Skeletal muscle tissue (tissue), 4 donors: Measurements from ENCODE around the gene PDX1. TPM values are rescaled to one million over a fixed set of nuclear protein-coding genes. Genes with fewer than 3 reads are reported as not detected.

Source experiments
- H3K27ac ChIP-seq: one replicate; pipeline ENCODE4 v1.7.0; 2013; ENCODE audit warnings: mild to moderate bottlenecking, low read depth, low read length, inconsistent platforms
- H3K27me3 ChIP-seq, 3 donors: one replicate each; pipeline ENCODE4 v1.7.0; 2013; ENCODE audit warnings: low read length in 3 of 3; ENCODE audit not compliant: control insufficient read depth in 3 of 3, insufficient read depth in 3 of 3
- H3K36me3 ChIP-seq, 3 donors: one replicate each; pipeline ENCODE4 v1.7.0; 2013; ENCODE audit warnings: low read length in 3 of 3; ENCODE audit not compliant: control insufficient read depth in 3 of 3, insufficient read depth in 3 of 3
- H3K4me1 ChIP-seq, 3 donors: one replicate each; pipeline ENCODE4 v1.7.0; 2013; ENCODE audit warnings: low read length in 3 of 3, mild to moderate bottlenecking in 3 of 3; ENCODE audit not compliant: control insufficient read depth in 3 of 3, insufficient read depth in 3 of 3
- H3K4me3 ChIP-seq, 3 donors: one replicate each; pipeline ENCODE4 v1.7.0; 2013; ENCODE audit warnings: low read length in 3 of 3
- H3K9ac ChIP-seq, 3 donors: one replicate each; pipeline ENCODE4 v1.7.0; 2013; ENCODE audit warnings: low read length in 3 of 3, mild to moderate bottlenecking in 3 of 3, moderate library complexity in 2 of 3, low read depth in 1 of 3
- H3K9me3 ChIP-seq, 3 donors: one replicate each; pipeline ENCODE4 v1.7.0; 2013; ENCODE audit warnings: low read length in 3 of 3; ENCODE audit not compliant: control insufficient read depth in 3 of 3
- total RNA-seq: library from RNA; depleted of rRNA; stranded (reverse); fragments of >200 nt; gene quantifications from one replicate; pipeline ENCODE4 v1.2.3, GENCODE V29; 2014
- donor health status: Osteomylitis.

PDX1 gene
- total RNA-seq = not detected

DNA sequence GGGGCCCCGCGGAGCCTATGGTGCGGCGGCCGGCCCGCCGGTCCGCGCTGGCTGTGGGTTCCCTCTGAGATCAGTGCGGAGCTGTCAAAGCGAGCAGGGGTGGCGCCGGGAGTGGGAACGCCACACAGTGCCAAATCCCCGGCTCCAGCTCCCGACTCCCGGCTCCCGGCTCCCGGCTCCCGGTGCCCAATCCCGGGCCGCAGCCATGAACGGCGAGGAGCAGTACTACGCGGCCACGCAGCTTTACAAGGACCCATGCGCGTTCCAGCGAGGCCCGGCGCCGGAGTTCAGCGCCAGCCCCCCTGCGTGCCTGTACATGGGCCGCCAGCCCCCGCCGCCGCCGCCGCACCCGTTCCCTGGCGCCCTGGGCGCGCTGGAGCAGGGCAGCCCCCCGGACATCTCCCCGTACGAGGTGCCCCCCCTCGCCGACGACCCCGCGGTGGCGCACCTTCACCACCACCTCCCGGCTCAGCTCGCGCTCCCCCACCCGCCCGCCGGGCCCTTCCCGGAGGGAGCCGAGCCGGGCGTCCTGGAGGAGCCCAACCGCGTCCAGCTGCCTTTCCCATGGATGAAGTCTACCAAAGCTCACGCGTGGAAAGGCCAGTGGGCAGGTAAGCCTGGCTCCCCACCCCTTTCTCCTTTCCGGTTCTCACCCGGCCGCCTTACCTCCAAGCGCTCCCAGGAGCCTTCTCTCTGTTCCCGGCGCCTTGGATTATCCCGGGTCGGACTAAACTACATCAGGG lies at the start of gene PDX1:
TSS of gene PDX1 (plus strand) at position 67 of the 743 bp plus-strand sequence. CDS start at position 206, 139 bp downstream.
- Histone ChIP-seq H3K9ac (peak within 1 kb of the TSS in 1 of 3 donors; percentile 8), H3K9me3 (peaks cover 0 to 2% (median 0%) of the 10 kb centered on the region in 3 donors), H3K36me3 (no peaks in the 10 kb centered on the region), H3K27ac (no peak within 1 kb of the TSS), H3K4me3 (peak within 1 kb of the TSS; percentile 45 to 67 (median 65)), H3K4me1 (peaks cover 16 to 40% (median 20%) of the 10 kb centered on the region in 3 donors), H3K27me3 (peaks cover 93 to 98% (median 97%) of the 10 kb centered on the region in 3 donors)

DNA sequence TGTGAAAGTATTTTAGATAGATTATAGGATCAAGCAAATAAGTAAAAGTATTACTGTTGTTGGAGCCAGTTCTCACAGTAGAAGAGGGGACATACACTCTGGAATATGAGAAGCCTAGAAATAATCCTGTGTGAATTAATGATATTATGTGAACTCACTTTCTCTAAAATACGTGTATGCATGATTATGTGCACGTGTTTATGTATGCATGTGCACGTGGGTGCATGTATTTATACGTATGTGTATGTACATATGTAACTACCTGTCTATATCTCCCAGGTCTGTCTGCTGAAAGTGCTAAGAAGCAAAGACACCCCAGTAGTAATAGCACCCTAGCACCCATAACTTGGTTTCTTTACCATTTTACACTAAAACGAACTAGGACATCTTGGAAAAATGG lies 41.5 kb upstream of the PDX1 start:
- Histone ChIP-seq H3K4me3 (no peak overlapping the region), H3K9me3 (no peaks in the 10 kb centered on the region), H3K4me1 (no peaks in the 10 kb centered on the region), H3K27ac (no peak overlapping the region), H3K36me3 (no peaks in the 10 kb centered on the region), H3K27me3 (peaks cover 6 to 22% (median 11%) of the 10 kb centered on the region in 3 donors), H3K9ac (no peak overlapping the region)

DNA sequence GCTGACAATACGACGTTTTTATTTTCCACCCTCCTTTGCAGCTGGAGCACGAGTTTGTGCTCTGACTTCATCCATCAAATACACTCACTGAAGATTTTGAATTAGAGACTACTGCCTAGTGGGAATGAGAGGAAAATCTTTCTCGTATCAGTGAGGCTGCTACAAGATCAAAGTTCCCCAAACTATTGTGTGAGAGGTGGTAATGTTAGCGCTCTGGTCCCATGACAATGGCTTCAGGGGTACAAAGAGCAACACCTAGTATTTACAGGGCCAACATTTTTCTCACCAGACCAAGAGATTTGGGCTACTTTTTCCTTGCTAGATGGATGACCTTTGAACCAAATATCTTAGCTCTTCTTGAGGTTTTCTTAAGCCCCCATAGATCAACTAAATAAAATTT lies 30.3 kb upstream of the PDX1 start:
- H3K9me3 ChIP-seq = no peaks in the 10 kb centered on the region
- H3K9ac ChIP-seq = no peak overlapping the region
- H3K4me1 ChIP-seq = no peaks in the 10 kb centered on the region
- H3K36me3 ChIP-seq = no peaks in the 10 kb centered on the region
- H3K27ac ChIP-seq = no peak overlapping the region
- peaks cover 0 to 11% (median 5%) of the 10 kb centered on the region in 3 donors for H3K27me3 ChIP-seq
- no peak overlapping the region for H3K4me3 ChIP-seq

DNA sequence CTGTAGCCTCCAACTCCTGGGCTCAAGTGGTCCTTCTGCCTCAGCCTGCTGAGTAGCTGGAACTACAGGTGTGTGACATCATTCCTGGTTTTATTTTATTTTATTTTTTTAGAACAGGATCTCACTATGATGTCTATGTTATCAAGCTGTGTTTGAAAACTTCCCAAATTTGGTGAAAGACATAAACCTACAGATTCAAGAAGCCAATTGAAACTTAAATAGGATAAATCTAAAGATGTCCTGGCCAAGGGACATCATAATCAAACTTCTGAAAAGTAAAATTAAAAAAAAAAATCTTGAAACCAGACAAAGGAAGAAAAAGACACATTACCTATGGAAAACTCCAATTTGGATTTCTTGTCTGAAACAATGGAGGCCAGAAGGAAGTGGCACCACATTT lies 23.1 kb upstream of the PDX1 start:
- H3K9me3 ChIP-seq = no peaks in the 10 kb centered on the region
- no peak overlapping the region for H3K4me3 ChIP-seq
- no peaks in the 10 kb centered on the region for H3K36me3 ChIP-seq
- no peaks in the 10 kb centered on the region for H3K4me1 ChIP-seq
- H3K27ac ChIP-seq = no peak overlapping the region
- H3K27me3 ChIP-seq = peaks cover 5 to 16% (median 9%) of the 10 kb centered on the region in 3 donors
- no peak overlapping the region for H3K9ac ChIP-seq

DNA sequence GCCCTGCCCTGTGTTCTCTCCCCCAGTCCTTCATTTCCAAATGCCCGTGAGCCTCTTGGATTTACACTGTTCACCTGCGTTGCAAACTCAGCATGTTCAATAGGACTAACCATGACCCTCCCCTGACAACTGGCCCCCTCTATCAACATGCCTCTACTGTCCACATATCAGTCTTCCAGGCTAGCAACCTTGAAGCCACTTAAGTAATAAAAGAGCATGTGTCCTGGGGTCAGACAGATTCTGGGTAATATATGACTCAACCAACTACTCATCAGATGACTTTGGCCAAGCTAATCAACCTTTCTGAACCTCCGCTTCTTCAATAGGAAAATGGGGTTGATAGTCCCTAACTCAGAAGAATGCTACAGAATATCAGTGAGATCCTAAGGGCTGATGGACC lies 15.1 kb upstream of the PDX1 start:
- Histone ChIP-seq H3K4me1 (no peaks in the 10 kb centered on the region), H3K27me3 (peaks cover 28 to 39% (median 29%) of the 10 kb centered on the region in 3 donors), H3K36me3 (no peaks in the 10 kb centered on the region), H3K27ac (no peak overlapping the region), H3K4me3 (no peak overlapping the region), H3K9ac (no peak overlapping the region), H3K9me3 (no peaks in the 10 kb centered on the region)

DNA sequence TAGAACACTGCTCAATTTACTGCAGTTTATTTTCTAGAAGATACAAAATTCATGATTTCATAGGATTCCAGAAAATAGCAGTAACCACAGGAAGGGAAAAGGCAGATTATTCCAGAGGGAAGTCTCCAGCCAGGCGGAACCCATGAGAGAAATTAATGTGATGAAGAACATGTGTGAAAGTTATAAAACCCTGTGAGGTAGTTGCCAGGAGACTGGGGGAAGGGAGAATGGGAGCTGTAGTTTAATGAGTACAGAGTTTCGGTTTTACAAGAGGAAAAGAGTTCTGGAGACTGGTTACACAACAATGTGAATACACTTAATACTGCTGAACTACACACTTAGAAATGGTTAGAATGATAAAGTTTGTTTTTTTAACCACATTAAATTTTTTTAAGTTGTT lies 14.2 kb upstream of the PDX1 start:
- Histone ChIP-seq H3K36me3 (no peaks in the 10 kb centered on the region), H3K27ac (no peak overlapping the region), H3K9ac (no peak overlapping the region), H3K27me3 (peaks cover 26 to 42% (median 27%) of the 10 kb centered on the region in 3 donors), H3K4me1 (no peaks in the 10 kb centered on the region), H3K9me3 (no peaks in the 10 kb centered on the region), H3K4me3 (no peak overlapping the region)

DNA sequence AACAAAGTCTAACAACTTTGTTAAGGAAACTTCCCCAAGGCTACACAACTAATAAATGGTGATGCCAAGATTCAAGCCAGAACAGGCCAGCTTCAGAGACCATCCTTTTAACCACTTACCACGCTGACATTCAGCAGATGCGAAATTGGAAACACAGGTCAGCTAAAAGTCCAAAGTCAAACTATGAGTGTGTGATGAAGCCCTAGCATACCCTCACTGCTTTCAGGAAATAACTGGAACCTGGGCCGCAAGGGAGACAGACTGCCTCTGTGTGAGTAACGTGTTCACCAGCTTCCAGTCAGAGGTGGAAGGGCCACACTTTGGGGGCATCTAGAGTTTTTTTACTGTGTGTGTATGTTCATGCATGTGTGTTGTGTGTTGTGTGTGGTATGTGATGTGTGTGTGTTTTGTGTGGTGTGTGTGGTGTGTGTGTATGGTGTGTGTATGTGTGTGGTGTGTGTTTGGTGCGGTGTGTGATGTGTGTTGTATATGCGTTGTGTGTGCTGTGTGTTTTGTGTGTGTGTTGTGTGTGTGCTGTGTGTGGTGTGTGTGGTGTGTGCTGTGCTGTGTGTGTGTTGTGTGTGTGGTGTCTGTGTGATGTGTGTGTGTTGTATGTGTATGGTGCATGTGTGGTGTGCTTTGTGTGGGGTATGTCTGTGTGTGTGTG lies 12.5 kb upstream of the PDX1 start:
- no peak overlapping the region for H3K9ac ChIP-seq
- H3K27me3 ChIP-seq = peaks cover 24 to 51% (median 26%) of the 10 kb centered on the region in 3 donors
- no peak overlapping the region for H3K4me3 ChIP-seq

DNA sequence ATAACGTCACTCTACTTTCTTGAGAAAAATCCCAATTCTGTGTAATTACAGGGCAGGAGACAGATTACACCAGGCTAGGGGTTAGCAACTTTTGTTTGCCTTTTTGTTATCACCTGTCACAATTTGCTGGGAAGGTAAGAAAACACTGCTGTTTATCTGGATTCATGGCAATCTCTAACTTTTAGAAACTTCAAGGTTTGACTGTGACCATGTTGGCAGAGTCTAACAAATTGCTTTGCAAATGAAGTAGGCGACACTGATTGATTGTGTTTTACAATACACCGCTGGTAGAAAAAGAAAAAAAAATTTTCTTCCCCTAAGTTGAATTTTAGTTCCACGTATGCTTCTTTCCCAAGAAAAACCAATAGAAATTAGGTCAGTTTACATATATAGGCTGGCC lies 10.4 kb upstream of the PDX1 start:
- Histone ChIP-seq H3K27me3 (peaks cover 30 to 53% (median 32%) of the 10 kb centered on the region in 3 donors), H3K4me1 (no peaks in the 10 kb centered on the region), H3K9me3 (no peaks in the 10 kb centered on the region), H3K36me3 (no peaks in the 10 kb centered on the region), H3K9ac (no peak overlapping the region), H3K4me3 (no peak overlapping the region), H3K27ac (no peak overlapping the region)

More for the DNA sequence above, 12.5 kb upstream of the PDX1 start:
- no peaks in the 10 kb centered on the region for H3K36me3 ChIP-seq
- no peak overlapping the region for H3K27ac ChIP-seq
- no peaks in the 10 kb centered on the region for H3K9me3 ChIP-seq
- no peaks in the 10 kb centered on the region for H3K4me1 ChIP-seq

DNA sequence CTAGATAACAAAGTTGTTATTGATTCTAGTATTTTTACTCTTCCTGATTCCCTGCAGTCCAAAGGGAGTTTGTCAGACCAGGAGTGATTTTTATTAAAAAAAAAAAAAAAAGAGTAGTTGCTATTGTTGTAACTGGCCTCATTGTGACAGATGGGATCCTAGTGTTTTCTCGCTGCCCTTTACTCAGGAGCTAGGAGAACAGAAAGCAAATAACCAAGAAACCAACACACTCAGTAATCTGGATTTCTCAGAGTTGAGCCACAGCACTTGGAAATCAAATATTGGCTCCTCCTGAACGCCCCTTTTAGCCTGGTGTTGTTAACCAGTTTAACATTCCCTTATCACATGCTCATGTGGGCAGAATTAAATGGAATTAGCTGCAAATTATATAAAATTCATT lies 8.3 kb upstream of the PDX1 start:
- peaks cover 0 to 2% (median 0%) of the 10 kb centered on the region in 3 donors for H3K9me3 ChIP-seq
- H3K36me3 ChIP-seq = no peaks in the 10 kb centered on the region
- peaks cover 40 to 60% (median 45%) of the 10 kb centered on the region in 3 donors for H3K27me3 ChIP-seq
- no peak overlapping the region for H3K4me3 ChIP-seq
- H3K27ac ChIP-seq = no peak overlapping the region
- no peaks in the 10 kb centered on the region for H3K4me1 ChIP-seq
- H3K9ac ChIP-seq = no peak overlapping the region

DNA sequence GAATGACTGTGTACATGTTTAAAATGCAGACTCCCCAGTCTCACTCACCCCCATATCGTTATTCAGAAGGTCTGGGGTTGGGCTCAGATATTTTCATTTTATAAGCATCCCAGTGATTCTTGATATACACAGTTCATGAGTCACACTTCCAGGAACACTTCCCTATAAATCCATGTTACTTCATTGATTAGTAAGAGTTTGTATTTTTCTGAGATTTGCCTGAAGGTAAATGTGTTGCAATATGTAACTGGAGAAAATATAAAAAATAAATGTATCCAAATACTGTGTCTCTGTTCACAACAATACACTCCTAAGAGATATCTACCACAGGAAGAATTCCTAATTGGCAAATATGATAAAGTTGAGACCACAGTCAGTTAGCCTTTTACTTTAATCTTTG lies 6.6 kb upstream of the PDX1 start:
- Histone ChIP-seq H3K27me3 (peaks cover 45 to 66% (median 53%) of the 10 kb centered on the region in 3 donors), H3K9ac (no peak overlapping the region), H3K36me3 (no peaks in the 10 kb centered on the region)

More for the DNA sequence above, 6.6 kb upstream of the PDX1 start:
- Histone ChIP-seq H3K9me3 (peaks cover 0 to 2% (median 0%) of the 10 kb centered on the region in 3 donors), H3K4me1 (peaks cover 0 to 6% (median 5%) of the 10 kb centered on the region in 3 donors), H3K4me3 (no peak overlapping the region), H3K27ac (no peak overlapping the region)
